WTC11 (cell line): ENCODE data around the gene SMC3. TPM values are rescaled to one million over a fixed set of nuclear protein-coding genes. Genes with fewer than 3 reads are reported as not detected.

ENCODE experiments used
- ATAC-seq: fragments of 200-7000 bp; cut with Tn5 transposase; 2 replicates; pipeline ENCODE4 v1.10.0; 2021; ENCODE audit warnings: mild to moderate bottlenecking, moderate library complexity
- CTCF ChIA-PET: fragments of 300-600 bp; sonication (Branson Sonifier 250); formaldehyde crosslinking; loops from one replicate; lab custom pipeline; 2021; ENCODE audit warnings: antibody characterized with exemption; lab: Charles Lee
- POLR2A ChIA-PET: fragments of 350-600 bp; sonication (Branson Sonifier 250); formaldehyde crosslinking; loops from one replicate; lab custom pipeline; 2021; ENCODE audit warnings: antibody characterized with exemption; lab: Charles Lee
- DNase-seq: peaks from one replicate; pipeline ENCODE4 v3.0.0; 2021; ENCODE audit warnings: low spot score
- H3K27ac Mint-ChIP-seq: 2 replicates; pipeline ENCODE4 v1.8.0; 2021; ENCODE audit warnings: mixed read lengths
- H3K27me3 Mint-ChIP-seq: 2 replicates; pipeline ENCODE4 v1.8.0; 2021; ENCODE audit warnings: low read depth, mild to moderate bottlenecking, moderate library complexity, mixed read lengths
- H3K36me3 Mint-ChIP-seq: 2 replicates; pipeline ENCODE4 v1.8.0; 2021; ENCODE audit warnings: mixed read lengths
- H3K4me1 Mint-ChIP-seq: 2 replicates; pipeline ENCODE4 v1.8.0; 2022; ENCODE audit warnings: mixed read lengths
- H3K4me3 Mint-ChIP-seq: 2 replicates; pipeline ENCODE4 v1.8.0; 2021; ENCODE audit warnings: mild to moderate bottlenecking, moderate library complexity, mixed read lengths
- H3K9me3 Mint-ChIP-seq: 2 replicates; pipeline ENCODE4 v1.8.0; 2021; ENCODE audit warnings: mixed read lengths
- ATF1 ChIP-seq: sonication (generic); formaldehyde crosslinking; IDR thresholded peaks from 2 replicates; pipeline ENCODE4 v1.8.1; 2023; ENCODE audit warnings: mild to moderate bottlenecking, moderate library complexity, missing genetic modification reagents
- CREM ChIP-seq: sonication (generic); formaldehyde crosslinking; IDR thresholded peaks from 2 replicates; pipeline ENCODE4 v1.8.1; 2022; ENCODE audit warnings: mild to moderate bottlenecking, missing genetic modification reagents, moderate library complexity
- E2F1 ChIP-seq: sonication (generic); formaldehyde crosslinking; IDR thresholded peaks from 2 replicates; pipeline ENCODE4 v1.8.0; 2022; ENCODE audit warnings: mild to moderate bottlenecking, missing genetic modification reagents
- ELF4 ChIP-seq: sonication (generic); formaldehyde crosslinking; IDR thresholded peaks from 2 replicates; pipeline ENCODE4 v1.8.1; 2022; ENCODE audit warnings: low read depth, mild to moderate bottlenecking, moderate library complexity, missing genetic modification reagents
- ETV6 ChIP-seq: sonication (generic); formaldehyde crosslinking; IDR thresholded peaks from 2 replicates; pipeline ENCODE4 v1.8.1; 2022; ENCODE audit warnings: mild to moderate bottlenecking, missing genetic modification reagents
- GTF2I ChIP-seq: fragments of 250-450 bp; sonication (Bioruptor Pico); conservative IDR thresholded peaks from 2 replicates; pipeline ENCODE4 v1.4.0; 2021; ENCODE audit warnings: mild to moderate bottlenecking
- IRF1 ChIP-seq: sonication (generic); formaldehyde crosslinking; IDR thresholded peaks from 2 replicates; pipeline ENCODE4 v1.8.0; 2023; ENCODE audit warnings: missing genetic modification reagents
- KAT7 ChIP-seq: sonication (generic); formaldehyde crosslinking; IDR thresholded peaks from 2 replicates; pipeline ENCODE4 v1.8.1; 2023; ENCODE audit warnings: missing genetic modification reagents, mild to moderate bottlenecking, borderline replicate concordance
- PRDM15 ChIP-seq: sonication (generic); formaldehyde crosslinking; IDR thresholded peaks from 2 replicates; pipeline ENCODE4 v1.8.0; 2022; ENCODE audit warnings: missing genetic modification reagents
- PREB ChIP-seq: sonication (generic); formaldehyde crosslinking; IDR thresholded peaks from 2 replicates; pipeline ENCODE4 v1.8.1; 2022; ENCODE audit warnings: mild to moderate bottlenecking, missing genetic modification reagents, moderate library complexity, borderline replicate concordance
- RELA ChIP-seq: sonication (generic); formaldehyde crosslinking; IDR thresholded peaks from 2 replicates; pipeline ENCODE4 v1.8.1; 2022; ENCODE audit warnings: missing genetic modification reagents, mild to moderate bottlenecking, borderline replicate concordance
- SP1 ChIP-seq: sonication (generic); formaldehyde crosslinking; conservative IDR thresholded peaks from 2 replicates; pipeline ENCODE4 v1.8.1; 2022; ENCODE audit warnings: missing genetic modification reagents
- TP53 ChIP-seq: sonication (generic); formaldehyde crosslinking; IDR thresholded peaks from 2 replicates; pipeline ENCODE4 v1.8.1; 2023; ENCODE audit warnings: mild to moderate bottlenecking, missing genetic modification reagents
- USF1 ChIP-seq: sonication (generic); formaldehyde crosslinking; IDR thresholded peaks from 2 replicates; pipeline ENCODE4 v1.8.0; 2022; ENCODE audit warnings: mild to moderate bottlenecking, missing genetic modification reagents
- USF2 ChIP-seq: sonication (generic); formaldehyde crosslinking; IDR thresholded peaks from 2 replicates; pipeline ENCODE4 v1.8.1; 2023; ENCODE audit warnings: mild to moderate bottlenecking, missing genetic modification reagents, moderate library complexity
- ZMAT4 ChIP-seq: fragments of 250-450 bp; sonication (Bioruptor Pico); IDR thresholded peaks from 2 replicates; pipeline ENCODE4 v1.9.0; 2021; ENCODE audit warnings: mild to moderate bottlenecking
- total RNA-seq: library from RNA; stranded (reverse); gene quantifications from 3 replicates; pipeline ENCODE4 v1.2.3, GENCODE V29; 2021

The SMC3 gene
- total RNA-seq, 1 experiment from 2014 or later = 71.0 TPM

- H3K4me3 Mint-ChIP-seq = no peak overlapping the region
- TF ChIP-seq CREM (CRISPR knock-in tag) (no peak), KAT7 (CRISPR knock-in tag) (no peak), SP1 (CRISPR knock-in tag) (no peak), RELA (CRISPR knock-in tag) (no peak), ELF4 (CRISPR knock-in tag) (no peak), ZMAT4 (no peak), PREB (CRISPR knock-in tag) (no peak), GTF2I (CRISPR knock-in tag) (no peak), IRF1 (CRISPR knock-in tag) (no peak), PRDM15 (CRISPR knock-in tag) (no peak), TP53 (CRISPR knock-in tag) (no peak), E2F1 (CRISPR knock-in tag) (no peak), USF2 (CRISPR knock-in tag) (no peak), ATF1 (CRISPR knock-in tag) (no peak), ETV6 (CRISPR knock-in tag) (no peak), USF1 (no peak)
- peaks cover 24% of the 10 kb centered on the region for H3K27me3 Mint-ChIP-seq
- H3K9me3 Mint-ChIP-seq = no peaks in the 10 kb centered on the region
- H3K36me3 Mint-ChIP-seq = no peaks in the 10 kb centered on the region
- ATAC-seq = no peak
- ChIA-PET CTCF (interaction anchor here (1.4 to 2.1 kb wide), 2 partner anchors 10 to 22 kb away, joined by 3 to 9 read pairs; no protein-coding TSS in a partner anchor), POLR2A (no interaction called here)
- no peak for DNase-seq
- H3K4me1 Mint-ChIP-seq = peaks cover 17% of the 10 kb centered on the region
- H3K27ac Mint-ChIP-seq = no peak overlapping the region
Measured at GRCh38 chr10:110649347-110650264, 82.1 kb downstream of the SMC3 start.
